ENCODE results near the gene MESP1. TPM values are rescaled to one million over a fixed set of nuclear protein-coding genes. Genes with fewer than 3 reads are reported as not detected.

The MESP1 gene
- total and polyA plus RNA-seq, 2 of the 8 experiments (the other 6 are each of a cell fraction or from before 2014, with no cell fraction given), result 0.15 to 0.23 TPM

- no peak overlapping the region for H4K91ac ChIP-seq (replicated peaks; ENCODE audit: insufficient read length, low read length)
- H3K18ac ChIP-seq (ENCODE audit: extremely low read depth, low read length), result no peak overlapping the region
- FAIRE-seq (no peak), DNase-seq (ENCODE audit: low read depth in 1 of 2, low spot score in 2 of 2) (no peak)
- H2BK12ac ChIP-seq (ENCODE audit: low read depth, low read length), result no peak overlapping the region
- no peak overlapping the region for H2AK5ac ChIP-seq (ENCODE audit: low read depth, low read length)
- H3K23ac ChIP-seq (ENCODE audit: insufficient read length), result no peak overlapping the region
- ChIA-PET CTCF (ENCODE audit: partially characterized antibody) (interaction anchor here (1.1 to 2.2 kb wide), 5 partner anchors 9 to 77 kb away, joined by 4 to 7 read pairs (median 7); no protein-coding TSS in a partner anchor), POLR2A (ENCODE audit: partially characterized antibody) (interaction anchor here (1.8 kb wide), 1 partner anchor 14 kb away, joined by 3 read pairs; no protein-coding TSS in a partner anchor)
- no peaks in the 10 kb centered on the region for H3K36me3 ChIP-seq (ENCODE audit: control insufficient read depth in 2 of 4, insufficient read depth in 4 of 4, low read length in 3 of 4)
- H2AFZ ChIP-seq (ENCODE audit: low read length), result no peak overlapping the region
- H3K56ac ChIP-seq (replicated peaks; ENCODE audit: insufficient read length, low read depth, low read length), result no peak overlapping the region
- H3K9ac ChIP-seq (replicated peaks in 1 of 4; ENCODE audit: extremely low read depth in 1 of 4, low read depth in 3 of 4, low read length in 3 of 4), result no peak overlapping the region
- H3K27ac ChIP-seq (ENCODE audit: low read depth, low read length), result no peak overlapping the region
- H2BK20ac ChIP-seq (ENCODE audit: low read length), result no peak overlapping the region
- no peak overlapping the region for H2BK120ac ChIP-seq (replicated peaks; ENCODE audit: low read depth, low read length)
- no peak overlapping the region for H3K14ac ChIP-seq (ENCODE audit: insufficient read length)
- no peak overlapping the region for H4K8ac ChIP-seq (ENCODE audit: extremely low read depth, insufficient read depth, low read length)
- no peak overlapping the region for H2BK15ac ChIP-seq (ENCODE audit: low read length)
- H3K4ac ChIP-seq (replicated peaks; ENCODE audit: insufficient read length, low read depth, low read length), result no peak overlapping the region
- no peaks in the 10 kb centered on the region for H3K23me2 ChIP-seq (ENCODE audit: low read depth, low read length)
- 91% methylated on average over 4 of the region's 4 CpGs; no CpG with 5 or more reads in 1 of the 2 experiments for WGBS, 2 experiments (ENCODE audit: extremely low coverage in 1 of 2, insufficient coverage in 1 of 2, insufficient read length in 1 of 2, insufficient replicate concordance in 2 of 2, low coverage in 1 of 2, low lambda C conversion rate in 2 of 2, missing lambda C conversion rate in 1 of 2)
- no peak overlapping the region for H4K5ac ChIP-seq (ENCODE audit: insufficient read length, low read depth, low read length)
- no peaks in the 10 kb centered on the region for H4K20me1 ChIP-seq (replicated peaks in 1 of 2; ENCODE audit: control insufficient read depth in 1 of 2, insufficient read depth in 2 of 2, low read length in 2 of 2)
- no peak overlapping the region for H3K4me3 ChIP-seq (ENCODE audit: extremely low read depth in 1 of 4, insufficient read depth in 2 of 4, low read depth in 3 of 4, low read length in 4 of 4)
- H3K4me1 ChIP-seq (replicated peaks in 1 of 4; ENCODE audit: control insufficient read depth in 3 of 4, insufficient read depth in 4 of 4, low read length in 3 of 4), result no peaks in the 10 kb centered on the region; a peak in 1 of 7 replicates
- no peaks in the 10 kb centered on the region for H3K79me2 ChIP-seq (ENCODE audit: control insufficient read depth in 1 of 2, insufficient read depth in 2 of 2, low read length in 2 of 2)
- H2BK5ac ChIP-seq (ENCODE audit: low read depth, low read length), result no peak overlapping the region
- H3K9me3 ChIP-seq (ENCODE audit: insufficient read depth in 2 of 2, low read depth in 1 of 2, low read length in 1 of 2), result no peaks in the 10 kb centered on the region
- no peak overlapping the region for H3K4me2 ChIP-seq (ENCODE audit: insufficient read depth in 1 of 2, low read depth in 2 of 2, low read length in 2 of 2)
- H3K27me3 ChIP-seq (replicated peaks in 1 of 4; ENCODE audit: control insufficient read depth in 3 of 4, extremely low read depth in 1 of 4, insufficient read depth in 3 of 4, low read length in 3 of 4), result peaks cover 0 to 3% (median 0%) of the 10 kb centered on the region in 4 experiments; a peak in 2 of 7 replicates
- H3K79me1 ChIP-seq (ENCODE audit: low read depth, low read length), result no peaks in the 10 kb centered on the region
Observed at GRCh38 chr15:89797678-89798201, 46.7 kb upstream of the MESP1 start.
